K562 (cell line): ENCODE results near the gene ABCA7. TPM values are rescaled to one million over a fixed set of nuclear protein-coding genes. Genes with fewer than 3 reads are reported as not detected.

Experiments used
- CTCF ChIP-seq, 3 experiments: IDR thresholded peaks in 2 of 3; conservative IDR thresholded peaks in 1 of 3; 2 replicates each; pipeline ENCODE4 v1.5.1; 2011 to 2012; ENCODE audit warnings: low read length in 3 of 3, mild to moderate bottlenecking in 3 of 3, control low read depth in 2 of 3, improper control_type of control experiment in 1 of 3, inconsistent platforms in 1 of 3, low read depth in 1 of 3, mixed read lengths in 1 of 3, moderate library complexity in 1 of 3; ENCODE audit not compliant: insufficient read depth in 2 of 3
- CXXC5 ChIP-seq: fragments of 250-450 bp; sonication (Bioruptor Pico); IDR thresholded peaks from 2 replicates; pipeline ENCODE4 v1.8.0; 2022; ENCODE audit warnings: inconsistent platforms, mild to moderate bottlenecking, moderate library complexity
- DNMT1 ChIP-seq: fragments of 450-650 bp; IDR thresholded peaks from 2 replicates; pipeline ENCODE4 v1.6.1; 2016; ENCODE audit warnings: antibody characterized with exemption, mild to moderate bottlenecking
- E2F4 ChIP-seq: sonication (generic); formaldehyde crosslinking; IDR thresholded peaks from 2 replicates; pipeline ENCODE4 v1.8.0; 2022; ENCODE audit warnings: mild to moderate bottlenecking, low read depth, missing genetic modification reagents
- FIP1L1 ChIP-seq: fragments of 200-400 bp; formaldehyde crosslinking; IDR thresholded peaks from 2 replicates; pipeline ENCODE4 v1.6.1; 2018; ENCODE audit warnings: mild to moderate bottlenecking, low read depth, low read length; ENCODE audit not compliant: poor library complexity, severe bottlenecking
- GMEB1 ChIP-seq: fragments of 250-450 bp; sonication (Bioruptor Pico); IDR thresholded peaks from 2 replicates; pipeline ENCODE4 v1.4.0; 2020; ENCODE audit warnings: mild to moderate bottlenecking
- HNRNPL ChIP-seq: fragments of 200-400 bp; formaldehyde crosslinking; IDR thresholded peaks from 2 replicates; pipeline ENCODE4 v1.6.1; 2017; ENCODE audit warnings: low read depth, mild to moderate bottlenecking, low read length
- MLLT1 ChIP-seq, 2 experiments: fragments of 450-650 bp; IDR thresholded peaks; 2 replicates each; pipeline ENCODE4 v1.6.1; 2016
- POLR2G ChIP-seq: fragments of 200-400 bp; formaldehyde crosslinking; IDR thresholded peaks from 2 replicates; pipeline ENCODE4 v1.6.1; 2017; ENCODE audit warnings: low read depth, mild to moderate bottlenecking, antibody characterized with exemption, low read length, moderate library complexity
- ZKSCAN1 ChIP-seq: fragments of 150-350 bp; IDR thresholded peaks from 2 replicates; pipeline ENCODE4 v1.6.1; 2016; ENCODE audit warnings: low read depth, low read length
- ZNF282 ChIP-seq: sonication (generic); formaldehyde crosslinking; IDR thresholded peaks from 2 replicates; pipeline ENCODE4 v1.8.1; 2023; ENCODE audit warnings: missing genetic modification reagents
- ZNF316 ChIP-seq: fragments of 450-650 bp; IDR thresholded peaks from 2 replicates; pipeline ENCODE4 v1.6.1; 2016
- ZNF79 ChIP-seq: fragments of 250-450 bp; sonication (Bioruptor Pico); IDR thresholded peaks from 2 replicates; pipeline ENCODE4 v1.4.0; 2020; ENCODE audit warnings: low read depth, mild to moderate bottlenecking, moderate library complexity
- polyA plus RNA-seq, 8 experiments: library from polyadenylated mRNA; depleted of rRNA in 4 of 8; stranded (reverse) in 5 of 8; unstranded in 3 of 8; fragments of >200 nt; fragmentation: Nextera tagmentation in 2 of 8; fragmentation: Illumina TruSeq in 1 of 8; extraction: Ambion mirVana in 2 of 8; extraction: Trizol in 1 of 8; gene quantifications; 2 replicates each; pipeline versions ENCODE4 v1.2.1 to v1.2.3, GENCODE V29; 2011 to 2014; ENCODE audit warnings: inconsistent platforms in 1 of 8, missing spikeins in 1 of 8
- total RNA-seq, 7 experiments: library from RNA; depleted of rRNA in 6 of 7; stranded (reverse); fragments of >200 nt in 6 of 7; fragmentation: Illumina TruSeq in 2 of 7; extraction: Trizol in 2 of 7; gene quantifications; 2 replicates each; pipeline versions ENCODE4 v1.2.1 to v1.2.3, GENCODE V29; 2011 to 2021; ENCODE audit warnings: low replicate concordance in 1 of 7
- TF ChIP-seq, protein P1 (sequence below): sonication (generic); formaldehyde crosslinking; IDR thresholded peaks from 2 replicates; pipeline ENCODE4 v1.8.1; 2022; ENCODE audit warnings: missing genetic modification reagents
- TF ChIP-seq, protein P2 (sequence below): sonication (generic); formaldehyde crosslinking; IDR thresholded peaks from 2 replicates; pipeline ENCODE4 v1.8.1; 2022; ENCODE audit warnings: missing genetic modification reagents

Gene ABCA7
- total and polyA plus RNA-seq, 9 of the 15 experiments (the other 6 are each of a cell fraction or from before 2014, with no cell fraction given), result 2.3 to 96.1 (median 31.2) TPM

- no peak for TF ChIP-seq CTCF (IDR thresholded peaks at IDR 0.05 in 2 of 3, conservative IDR thresholded peaks at IDR 0.05 in 1 of 3; ENCODE audit: insufficient read depth in 2 of 3, low read depth in 1 of 3, low read length in 3 of 3)
- 0 out of 2 replicates have a peak, but pooled peaks have one; percentile 40 for TF ChIP-seq POLR2G
- TF ChIP-seq ZKSCAN1, result no peak
- no peak for TF ChIP-seq ZNF316
- peak; percentile 54; the same call in 1 of the 2 replicates for TF ChIP-seq ZNF282 (CRISPR knock-in tag)
- TF ChIP-seq, protein P1, sequence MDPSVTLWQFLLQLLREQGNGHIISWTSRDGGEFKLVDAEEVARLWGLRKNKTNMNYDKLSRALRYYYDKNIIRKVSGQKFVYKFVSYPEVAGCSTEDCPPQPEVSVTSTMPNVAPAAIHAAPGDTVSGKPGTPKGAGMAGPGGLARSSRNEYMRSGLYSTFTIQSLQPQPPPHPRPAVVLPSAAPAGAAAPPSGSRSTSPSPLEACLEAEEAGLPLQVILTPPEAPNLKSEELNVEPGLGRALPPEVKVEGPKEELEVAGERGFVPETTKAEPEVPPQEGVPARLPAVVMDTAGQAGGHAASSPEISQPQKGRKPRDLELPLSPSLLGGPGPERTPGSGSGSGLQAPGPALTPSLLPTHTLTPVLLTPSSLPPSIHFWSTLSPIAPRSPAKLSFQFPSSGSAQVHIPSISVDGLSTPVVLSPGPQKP (CRISPR knock-in tag), result 0 out of 2 replicates have a peak, but pooled peaks have one; percentile 32
- peak; percentile 43 for TF ChIP-seq FIP1L1
- no peak for TF ChIP-seq GMEB1 (CRISPR knock-in tag)
- TF ChIP-seq E2F4 (CRISPR knock-in tag), result 0 out of 2 replicates have a peak, but pooled peaks have one; percentile 20
- peak in 1 of 2 experiments; percentile 21; a peak in 1 of 4 replicates for TF ChIP-seq MLLT1 (IDR thresholded peaks at IDR 0.05)
- TF ChIP-seq ZNF79, result no peak
- no peak for TF ChIP-seq DNMT1
- TF ChIP-seq CXXC5, result no peak
- TF ChIP-seq, protein P2, sequence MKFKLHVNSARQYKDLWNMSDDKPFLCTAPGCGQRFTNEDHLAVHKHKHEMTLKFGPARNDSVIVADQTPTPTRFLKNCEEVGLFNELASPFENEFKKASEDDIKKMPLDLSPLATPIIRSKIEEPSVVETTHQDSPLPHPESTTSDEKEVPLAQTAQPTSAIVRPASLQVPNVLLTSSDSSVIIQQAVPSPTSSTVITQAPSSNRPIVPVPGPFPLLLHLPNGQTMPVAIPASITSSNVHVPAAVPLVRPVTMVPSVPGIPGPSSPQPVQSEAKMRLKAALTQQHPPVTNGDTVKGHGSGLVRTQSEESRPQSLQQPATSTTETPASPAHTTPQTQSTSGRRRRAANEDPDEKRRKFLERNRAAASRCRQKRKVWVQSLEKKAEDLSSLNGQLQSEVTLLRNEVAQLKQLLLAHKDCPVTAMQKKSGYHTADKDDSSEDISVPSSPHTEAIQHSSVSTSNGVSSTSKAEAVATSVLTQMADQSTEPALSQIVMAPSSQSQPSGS, result 0 out of 2 replicates have a peak, but pooled peaks have one; percentile 14
- 0 out of 2 replicates have a peak, but pooled peaks have one; percentile 40 for TF ChIP-seq HNRNPL
These were observed 41.6 kb downstream of the ABCA7 start (continued) for GRCh38 chr19:1081301-1082164.
